NB4 (cell line): Measurements from ENCODE around the gene SUCO.

Source experiments
- CTCF ChIP-seq: IDR thresholded peaks from one replicate; pipeline ENCODE4 v1.5.1; 2012; ENCODE audit warnings: low read depth, low read length
- POLR2A ChIP-seq: IDR thresholded peaks from 2 replicates; pipeline ENCODE4 v1.6.1; 2011; ENCODE audit warnings: mild to moderate bottlenecking; ENCODE audit not compliant: insufficient read length; ENCODE audit errors: extremely low read depth

DNA sequence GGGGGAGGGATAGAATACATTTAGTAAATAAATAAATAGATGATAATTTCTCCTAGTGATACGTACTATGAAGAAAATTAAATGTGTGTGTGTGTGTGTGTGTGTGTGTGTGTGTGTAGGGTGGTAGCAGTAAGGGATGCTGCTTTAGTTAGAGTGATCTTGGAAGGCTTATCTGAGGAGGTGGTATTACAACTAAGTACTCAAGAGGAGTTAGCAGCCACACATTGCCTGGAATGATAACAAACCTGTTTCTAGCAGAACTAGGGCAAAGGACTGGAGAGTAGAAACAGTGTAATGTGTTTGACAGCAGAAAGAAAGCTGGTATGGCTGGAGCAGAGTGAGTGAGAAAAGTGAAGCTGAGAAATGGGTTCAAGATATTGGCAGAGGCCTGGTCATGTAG, 67.7 kb downstream of the SUCO start:
- TF ChIP-seq POLR2A (no peak), CTCF (no peak)
